HG03045 (cell line): Measurements from ENCODE around the gene PLCB3.

Source experiments
- ATAC-seq: cut with Tn5 transposase; IDR thresholded peaks from one replicate; pipeline ENCODE4 v1.9.1; 2021; ENCODE audit warnings: mild to moderate bottlenecking, moderate library complexity; ENCODE audit not compliant: unreplicated experiment

PLCB3 gene

GRCh38 chr11:64251016-64251752 is at the start of gene PLCB3:
TSS of gene PLCB3 (plus strand) at chr11:64251530. CDS start at chr11:64251650, 120 bp downstream.
- ATAC-seq: peak; percentile 44

GRCh38 chr11:64201543-64201942 is 49.8 kb upstream of the PLCB3 start:
- no peak for ATAC-seq

GRCh38 chr11:64202992-64203391 is 48.3 kb upstream of the PLCB3 start:
- ATAC-seq: no peak

DNA sequence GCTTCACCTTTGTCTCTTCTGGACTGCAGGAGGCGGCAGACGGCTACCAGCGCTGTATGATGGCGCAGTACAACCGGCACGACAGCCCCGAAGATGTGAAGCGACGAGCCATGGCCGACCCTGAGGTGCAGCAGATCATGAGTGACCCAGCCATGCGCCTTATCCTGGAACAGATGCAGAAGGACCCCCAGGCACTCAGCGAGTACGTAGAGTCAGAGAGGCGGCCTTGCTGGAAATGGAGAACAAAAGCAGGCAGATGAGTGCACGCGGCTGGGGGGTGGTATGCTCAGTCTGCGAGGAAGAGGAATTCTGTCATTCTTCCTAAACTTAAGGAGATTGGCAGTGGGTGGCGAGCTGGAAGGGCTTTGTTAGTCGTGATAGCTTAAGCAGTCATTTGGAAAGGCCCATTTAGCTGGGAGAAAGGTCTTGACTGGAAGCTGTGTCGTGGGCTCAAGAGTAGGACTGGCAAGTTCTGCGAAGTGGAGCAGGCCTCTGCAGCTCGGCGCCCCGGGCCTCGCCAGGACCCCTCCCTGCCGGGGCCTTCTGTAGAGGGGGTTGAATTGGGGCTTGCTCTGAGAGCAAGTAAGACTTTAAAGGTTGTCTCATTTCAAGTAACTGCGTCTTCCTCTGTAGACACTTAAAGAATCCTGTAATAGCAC is 47.8 kb upstream of the PLCB3 start:
- no peak for ATAC-seq

GRCh38 chr11:64204080-64204440 is 47.3 kb upstream of the PLCB3 start:
- ATAC-seq: no peak

DNA sequence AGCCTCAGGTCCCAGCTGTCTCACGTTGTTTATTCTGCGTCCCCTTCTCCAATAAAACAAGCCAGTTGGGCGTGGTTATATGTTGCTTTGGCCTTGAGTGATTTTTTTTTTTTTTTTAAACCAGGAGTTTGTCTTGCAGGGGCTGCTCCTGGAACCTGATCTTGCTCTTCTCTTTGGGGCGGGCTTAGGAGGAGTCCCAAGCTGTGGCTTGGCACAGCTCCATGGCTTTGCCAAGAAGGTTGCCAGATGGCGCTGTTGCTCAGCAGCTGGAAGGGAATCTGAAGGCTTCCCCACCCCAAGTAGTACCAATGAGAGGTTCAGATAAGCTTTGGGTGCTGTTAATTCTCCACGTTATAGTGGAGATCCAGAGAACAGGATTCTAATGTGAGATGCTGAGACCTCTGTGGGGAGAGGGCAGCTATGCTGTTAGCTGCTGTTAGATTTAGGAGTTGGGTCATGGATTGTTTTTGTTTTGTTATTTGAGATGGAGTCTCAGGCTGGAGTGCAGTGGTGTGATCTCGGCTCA is 46.8 kb upstream of the PLCB3 start:
- no peak for ATAC-seq

DNA sequence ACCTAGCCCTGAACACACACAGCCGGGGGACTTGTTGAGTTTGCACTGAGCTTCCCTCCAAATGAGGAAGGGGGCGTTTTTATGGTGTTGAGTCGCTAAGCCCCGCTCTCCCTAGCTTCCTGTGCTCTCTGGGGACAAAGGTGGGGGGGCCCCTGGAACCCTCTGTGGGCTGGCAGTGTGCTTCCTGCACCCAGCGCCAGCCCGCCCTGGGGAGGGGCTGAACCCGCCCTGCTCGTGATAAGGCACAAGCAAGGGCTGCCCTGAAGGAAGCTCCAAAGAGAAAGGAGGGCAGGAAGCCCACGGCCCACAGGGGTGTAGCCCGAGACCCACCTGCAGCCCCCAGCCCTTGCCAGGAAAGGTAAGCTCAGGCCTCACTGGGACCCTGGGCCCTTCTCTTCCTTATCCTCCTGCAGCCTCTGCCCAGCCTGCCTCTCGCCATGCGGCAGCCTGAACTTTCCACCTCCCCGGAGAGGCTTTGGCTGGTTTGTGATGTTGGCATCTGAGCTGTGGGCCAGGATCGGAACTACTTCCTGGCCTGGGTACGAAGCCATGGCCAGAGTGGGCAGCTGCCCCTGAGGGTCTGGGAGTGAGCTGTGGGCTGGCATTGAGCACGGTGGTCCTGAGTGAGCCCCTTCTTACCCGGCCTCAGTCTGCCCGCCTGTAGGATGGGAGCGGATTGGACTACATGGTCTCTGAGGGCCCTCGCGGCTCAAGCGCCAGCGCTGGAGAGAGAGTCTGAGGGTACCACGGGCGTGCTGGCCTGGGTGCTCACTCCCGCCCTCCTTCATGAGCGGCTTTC is 44.7 kb upstream of the PLCB3 start, which contains the start of gene FERMT3:
Gene FERMT3 (plus strand): TSS at position 265 of the 799 bp plus-strand sequence. CDS start 644 bp downstream, outside the sequence.
- no peak for ATAC-seq

GRCh38 chr11:64207256-64208085 is 43.9 kb upstream of the PLCB3 start:
- ATAC-seq: peak; percentile 42

GRCh38 chr11:64208086-64208795 is 43.1 kb upstream of the PLCB3 start:
- ATAC-seq: no peak

- no peak for ATAC-seq
These were observed 42.4 kb upstream of the PLCB3 start for GRCh38 chr11:64208796-64209562.

DNA sequence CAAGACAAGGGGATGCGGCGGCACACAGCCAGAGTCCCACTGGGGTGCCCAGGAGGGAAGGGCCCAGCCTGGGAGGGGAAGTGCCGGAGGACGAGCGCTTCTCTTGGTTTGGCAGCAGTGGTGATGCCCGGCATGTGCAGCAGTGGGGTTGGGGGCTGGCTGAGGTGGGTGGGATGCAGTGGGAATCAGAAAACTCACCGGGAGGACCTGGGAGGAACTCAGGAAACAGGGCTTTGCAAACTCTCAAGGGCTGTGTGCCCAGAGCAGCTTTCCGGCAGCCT is 41.8 kb upstream of the PLCB3 start:
- ATAC-seq: no peak

DNA sequence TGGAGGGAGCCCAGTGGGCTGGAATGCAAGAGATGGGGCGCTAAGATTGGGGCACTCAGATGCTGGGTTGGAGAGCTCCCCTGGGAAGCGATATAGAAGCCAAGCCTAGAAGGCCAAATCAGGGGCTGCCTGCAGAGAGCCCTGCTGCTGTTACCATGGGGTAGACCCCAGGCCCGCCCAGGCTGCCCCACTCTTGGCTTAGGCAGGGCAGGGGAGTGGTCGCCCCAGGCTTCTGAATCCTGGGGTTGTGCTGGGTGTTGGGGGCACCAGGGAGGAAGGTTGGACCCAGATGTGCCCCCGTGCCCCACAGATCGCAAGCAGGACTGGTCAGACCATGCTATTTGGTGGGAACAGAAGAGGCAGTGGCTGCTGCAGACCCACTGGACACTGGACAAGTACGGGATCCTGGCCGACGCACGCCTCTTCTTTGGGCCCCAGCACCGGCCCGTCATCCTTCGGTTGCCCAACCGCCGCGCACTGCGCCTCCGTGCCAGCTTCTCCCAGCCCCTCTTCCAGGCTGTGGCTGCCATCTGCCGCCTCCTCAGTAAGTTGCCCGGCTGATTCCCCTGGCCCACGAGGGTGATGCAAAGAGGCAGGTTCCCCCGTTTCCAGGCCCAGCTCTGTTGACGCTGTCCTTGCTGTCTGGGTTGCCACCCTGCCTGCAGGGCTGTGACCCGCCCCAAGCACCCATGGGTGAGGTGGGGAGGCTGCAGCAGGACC is 40.9 kb upstream of the PLCB3 start:
- no peak for ATAC-seq

- ATAC-seq: no peak
These were observed 40.0 kb upstream of the PLCB3 start for GRCh38 chr11:64211181-64211872.

GRCh38 chr11:64216879-64217278 is 34.5 kb upstream of the PLCB3 start:
- ATAC-seq: no peak

GRCh38 chr11:64218628-64219353 is 32.5 kb upstream of the PLCB3 start:
- no peak for ATAC-seq

GRCh38 chr11:64219354-64219684 is 32.0 kb upstream of the PLCB3 start:
- ATAC-seq: no peak

DNA sequence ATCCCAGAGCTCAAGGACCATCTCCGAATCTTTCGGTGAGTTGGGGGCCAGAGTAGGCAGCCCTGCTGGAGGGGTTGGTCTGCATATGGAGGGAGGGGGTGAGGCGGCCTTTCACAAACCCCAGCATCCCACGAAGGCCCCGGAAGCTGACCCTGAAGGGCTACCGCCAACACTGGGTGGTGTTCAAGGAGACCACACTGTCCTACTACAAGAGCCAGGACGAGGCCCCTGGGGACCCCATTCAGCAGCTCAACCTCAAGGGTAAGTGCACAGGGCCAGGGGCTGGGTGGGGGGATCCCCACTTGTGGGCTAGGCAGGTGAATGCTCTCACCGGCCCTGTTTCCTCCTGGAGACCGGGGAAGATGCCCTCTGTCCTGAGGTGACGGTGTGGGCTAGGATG is 31.6 kb upstream of the PLCB3 start:
- ATAC-seq: no peak

- no peak for ATAC-seq
These were observed 31.1 kb upstream of the PLCB3 start for GRCh38 chr11:64220271-64220670.
